DOHH2 (cell line): ENCODE results near the gene TRPM8.

Experiments used
- H3F3A ChIP-seq: fragments of 200-600 bp; sonication (generic), shearing (Covaris generic); 2 replicates; pipeline ENCODE4 v1.6.0; 2016; ENCODE audit warnings: antibody characterized with exemption, mild to moderate bottlenecking; ENCODE audit not compliant: control insufficient read depth, insufficient read depth
- H3K27ac ChIP-seq: fragments of 200-600 bp; sonication (generic); 2 replicates; pipeline ENCODE4 v1.5.1; 2014; ENCODE audit warnings: low read depth, mild to moderate bottlenecking, low read length, moderate library complexity
- H3K27me3 ChIP-seq: fragments of 200-600 bp; sonication (generic); 2 replicates; pipeline ENCODE4 v1.6.1; 2014; ENCODE audit warnings: mild to moderate bottlenecking, low read length, mixed read lengths; ENCODE audit not compliant: control insufficient read depth
- H3K36me3 ChIP-seq: fragments of 200-600 bp; sonication (generic); 2 replicates; pipeline ENCODE4 v1.6.1; 2014; ENCODE audit warnings: mild to moderate bottlenecking, low read length, moderate library complexity, mixed read lengths; ENCODE audit not compliant: control insufficient read depth
- H3K4me1 ChIP-seq: fragments of 200-600 bp; sonication (generic); 2 replicates; pipeline ENCODE4 v1.6.1; 2014; ENCODE audit warnings: mild to moderate bottlenecking, low read length, mixed read lengths; ENCODE audit not compliant: control insufficient read depth
- H3K4me2 ChIP-seq: fragments of 200-600 bp; sonication (generic); 2 replicates; pipeline ENCODE4 v1.6.0; 2014; ENCODE audit warnings: mild to moderate bottlenecking, low read length, moderate library complexity
- H3K4me3 ChIP-seq: fragments of 200-600 bp; sonication (generic); 2 replicates; pipeline ENCODE4 v1.5.1; 2014; ENCODE audit warnings: mild to moderate bottlenecking, low read length, mixed read lengths
- H3K79me2 ChIP-seq: fragments of 200-600 bp; sonication (generic); 2 replicates; pipeline ENCODE4 v1.6.1; 2014; ENCODE audit warnings: mild to moderate bottlenecking, low read length, mixed read lengths; ENCODE audit not compliant: control insufficient read depth
- H3K9me2 ChIP-seq: fragments of 200-600 bp; sonication (generic); replicated peaks from 2 replicates; pipeline ENCODE4 v1.6.1; 2014; ENCODE audit warnings: mild to moderate bottlenecking, low read length, mixed read lengths; ENCODE audit not compliant: control insufficient read depth
- H3K9me3 ChIP-seq: fragments of 200-600 bp; sonication (generic); 2 replicates; pipeline ENCODE4 v1.6.1; 2014; ENCODE audit warnings: antibody characterized with exemption, low read length, mixed read lengths; ENCODE audit not compliant: control insufficient read depth, insufficient read depth
- H4K20me1 ChIP-seq: fragments of 200-600 bp; sonication (generic); 2 replicates; pipeline ENCODE4 v1.6.0; 2014; ENCODE audit warnings: low read depth, mild to moderate bottlenecking, antibody characterized with exemption, low read length, moderate library complexity; ENCODE audit not compliant: control insufficient read depth, insufficient read depth
- CTCF ChIP-seq: fragments of 200-600 bp; sonication (generic); IDR thresholded peaks from one replicate; pipeline ENCODE4 v1.5.1; 2014; ENCODE audit warnings: antibody characterized with exemption, mild to moderate bottlenecking, low read depth, low read length; ENCODE audit not compliant: poor library complexity, severe bottlenecking
- EZH2phosphoT487 ChIP-seq: fragments of 200-600 bp; sonication (generic); IDR thresholded peaks from 2 replicates; pipeline ENCODE4 v1.6.1; 2017; ENCODE audit warnings: borderline replicate concordance, mild to moderate bottlenecking, antibody characterized with exemption, low read length, moderate library complexity, mixed read lengths

Gene TRPM8

GRCh38 chr2:233960203-233960602, 43.0 kb downstream of the TRPM8 start:
- no peak overlapping the region for H3K4me2 ChIP-seq
- H3K79me2 ChIP-seq = no peaks in the 10 kb centered on the region
- TF ChIP-seq EZH2phosphoT487 (no peak), CTCF (no peak)
- H3F3A ChIP-seq = no peaks in the 10 kb centered on the region
- H4K20me1 ChIP-seq = no peaks in the 10 kb centered on the region
- no peaks in the 10 kb centered on the region for H3K36me3 ChIP-seq
- H3K4me1 ChIP-seq = no peaks in the 10 kb centered on the region
- no peak overlapping the region for H3K4me3 ChIP-seq
- no peak overlapping the region for H3K27ac ChIP-seq
- no peaks in the 10 kb centered on the region for H3K9me3 ChIP-seq
- H3K27me3 ChIP-seq = no peaks in the 10 kb centered on the region
- H3K9me2 ChIP-seq = no peaks in the 10 kb centered on the region

- Histone ChIP-seq H3K79me2 (no peaks in the 10 kb centered on the region), H3K27ac (no peak overlapping the region), H3K4me2 (no peak overlapping the region), H3K27me3 (no peaks in the 10 kb centered on the region), H3K36me3 (no peaks in the 10 kb centered on the region), H3K4me3 (no peak overlapping the region), H3K9me3 (no peaks in the 10 kb centered on the region), H4K20me1 (no peaks in the 10 kb centered on the region), H3K9me2 (no peaks in the 10 kb centered on the region), H3K4me1 (no peaks in the 10 kb centered on the region), H3F3A (no peaks in the 10 kb centered on the region)
- TF ChIP-seq EZH2phosphoT487 (no peak), CTCF (no peak)
Measured at GRCh38 chr2:233961905-233962304, 44.7 kb downstream of the TRPM8 start.

- H3K27me3 ChIP-seq = no peaks in the 10 kb centered on the region
- H3K4me3 ChIP-seq = no peak overlapping the region
- no peaks in the 10 kb centered on the region for H4K20me1 ChIP-seq
- H3K79me2 ChIP-seq = no peaks in the 10 kb centered on the region
- TF ChIP-seq EZH2phosphoT487 (no peak), CTCF (no peak)
- no peaks in the 10 kb centered on the region for H3K4me1 ChIP-seq
- no peaks in the 10 kb centered on the region for H3F3A ChIP-seq
- no peaks in the 10 kb centered on the region for H3K9me3 ChIP-seq
- H3K36me3 ChIP-seq = no peaks in the 10 kb centered on the region
- H3K9me2 ChIP-seq = no peaks in the 10 kb centered on the region
- no peak overlapping the region for H3K4me2 ChIP-seq
- no peak overlapping the region for H3K27ac ChIP-seq
Measured at GRCh38 chr2:233964581-233964980, 47.4 kb downstream of the TRPM8 start.
